CD4-positive, CD25-positive, alpha-beta regulatory T cell (primary cell): ENCODE data around the gene SPTBN4. TPM values are rescaled to one million over a fixed set of nuclear protein-coding genes. Genes with fewer than 3 reads are reported as not detected.
A peak's percentile ranks its signal among the peaks of the same experiment; 100 is the strongest.

Experiments used
- ATAC-seq, 2 donors: fragments of 150-1000 bp; cut with Tn5 transposase; one replicate each; pipeline ENCODE4 v1.10.0; 2021; ENCODE audit warnings: low read depth in 2 of 2, moderate number of reproducible peaks in 2 of 2, moderate library complexity in 1 of 2
- DNase-seq, 3 donors: peaks; one replicate each; pipeline versions ENCODE4 v3.0.0 to v3.0.0-alpha.2; 2012 to 2022; ENCODE audit warnings: mixed read lengths in 1 of 3
- H3K27ac ChIP-seq: one replicate; pipeline ENCODE4 v1.7.0; 2013; ENCODE audit warnings: mild to moderate bottlenecking, low read length; ENCODE audit not compliant: insufficient read depth, poor library complexity, severe bottlenecking
- H3K27me3 ChIP-seq: one replicate; pipeline ENCODE4 v1.7.0; 2013; ENCODE audit warnings: low read length; ENCODE audit not compliant: control insufficient read depth, insufficient read depth
- H3K36me3 ChIP-seq: one replicate; pipeline ENCODE4 v1.7.0; 2013; ENCODE audit warnings: mild to moderate bottlenecking, low read length, moderate library complexity; ENCODE audit not compliant: control insufficient read depth, insufficient read depth
- H3K4me1 ChIP-seq: 2 replicates; pipeline ENCODE4 v1.7.0; 2013; ENCODE audit warnings: mild to moderate bottlenecking, low read length; ENCODE audit not compliant: insufficient read depth, control insufficient read depth, poor library complexity, severe bottlenecking
- H3K4me3 ChIP-seq: one replicate; pipeline ENCODE4 v1.7.0; 2013; ENCODE audit warnings: low read depth, mild to moderate bottlenecking, low read length, moderate library complexity
- H3K9me3 ChIP-seq, 2 experiments: 1 replicate in 1 of 2; 2 replicates in 1 of 2; pipeline ENCODE4 v1.7.0; 2013; ENCODE audit warnings: low read length in 2 of 2, mild to moderate bottlenecking in 1 of 2, moderate library complexity in 1 of 2; ENCODE audit not compliant: control insufficient read depth in 2 of 2
- H3K27ac Mint-ChIP-seq, 3 donors: one replicate each; pipeline ENCODE4 v1.8.0; 2020 to 2022; ENCODE audit warnings: mild to moderate bottlenecking in 3 of 3, mixed read lengths in 3 of 3, moderate library complexity in 2 of 3
- H3K27me3 Mint-ChIP-seq: one replicate; pipeline ENCODE4 v1.8.0; 2022; ENCODE audit warnings: mild to moderate bottlenecking, mixed read lengths
- H3K36me3 Mint-ChIP-seq: one replicate; pipeline ENCODE4 v1.8.0; 2020; ENCODE audit warnings: mixed read lengths
- H3K4me1 Mint-ChIP-seq, 4 donors: one replicate each; pipeline ENCODE4 v1.8.0; 2020 to 2022; ENCODE audit warnings: mixed read lengths in 4 of 4, mild to moderate bottlenecking in 1 of 4
- H3K4me3 Mint-ChIP-seq, 4 donors: one replicate each; pipeline ENCODE4 v1.8.0; 2020 to 2022; ENCODE audit warnings: mild to moderate bottlenecking in 4 of 4, mixed read lengths in 4 of 4, moderate library complexity in 3 of 4
- H3K9me3 Mint-ChIP-seq, 7 donors: one replicate each; pipeline ENCODE4 v1.8.0; 2020 to 2022; ENCODE audit warnings: mixed read lengths in 7 of 7, mild to moderate bottlenecking in 3 of 7, moderate library complexity in 2 of 7
- polyA plus RNA-seq, 4 donors: library from polyadenylated mRNA; unstranded; fragments of 300-500 nt; fragmentation: Illumina TruSeq; gene quantifications; one replicate each; pipeline ENCODE4 v1.2.3, GENCODE V29; 2021
- total RNA-seq: library from RNA; stranded (reverse); gene quantifications from one replicate; pipeline ENCODE4 v1.2.3, GENCODE V29; 2022

Gene SPTBN4
- total and polyA plus RNA-seq, 5 donors from 2014 or later: not detected

DNA sequence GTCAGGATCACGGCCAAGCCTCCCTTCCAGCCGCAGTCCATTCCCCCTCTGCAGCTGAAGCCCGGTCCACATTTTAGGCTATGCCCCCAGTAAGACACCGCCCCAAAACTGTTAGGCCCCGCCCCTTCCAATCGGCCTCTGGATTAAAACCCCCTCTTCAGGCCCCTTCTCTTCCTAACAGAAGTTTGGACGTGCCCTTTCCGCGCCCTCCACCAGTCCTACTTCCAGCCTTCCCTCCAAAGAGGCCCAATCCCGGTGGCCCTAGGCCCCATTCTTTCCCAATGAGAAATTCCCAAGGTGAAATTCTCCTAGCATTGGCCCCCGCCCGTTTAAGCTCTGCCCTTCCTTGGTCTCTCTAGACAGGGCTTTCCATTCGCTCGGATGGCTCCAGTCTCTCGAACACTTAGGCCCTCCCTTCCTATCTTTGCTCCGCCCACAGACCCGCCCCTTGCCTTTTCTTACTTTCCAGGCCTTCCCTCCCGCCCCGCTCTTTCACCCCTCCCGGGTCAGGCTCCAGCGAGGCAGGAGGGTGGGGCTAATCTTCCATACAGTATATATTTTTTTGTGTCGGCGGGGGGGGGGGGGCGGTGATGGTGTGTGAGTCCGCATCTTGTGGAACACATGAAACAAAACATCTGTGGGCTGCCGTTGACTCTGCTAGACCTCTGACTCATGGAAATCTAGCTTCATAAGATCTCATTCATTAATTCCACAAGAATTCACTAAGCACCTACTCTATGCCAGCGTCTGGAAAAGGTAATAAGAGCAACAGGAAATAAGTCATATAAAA is 148.0 kb downstream of the SPTBN4 start:
- Mint-ChIP-seq H3K4me1 (peaks cover 8 to 58% (median 23%) of the 10 kb centered on the region in 4 donors), H3K9me3 (no peaks in the 10 kb centered on the region), H3K27me3 (no peaks in the 10 kb centered on the region), H3K4me3 (peak overlapping the region; percentile 89 to 99 (median 98)), H3K27ac (peak overlapping the region; percentile 94 to 97 (median 96)), H3K36me3 (peaks cover 13% of the 10 kb centered on the region)
- DNase-seq (peak; percentile 59 to 82 (median 75)), ATAC-seq (peak; percentile 3 to 9)
- H3K36me3 ChIP-seq: peaks cover 7% of the 10 kb centered on the region
- peaks cover 34% of the 10 kb centered on the region for H3K4me1 ChIP-seq
- peak overlapping the region; percentile 70 for H3K4me3 ChIP-seq
- H3K27me3 ChIP-seq: no peaks in the 10 kb centered on the region
- peak overlapping the region; percentile 74 for H3K27ac ChIP-seq
- no peaks in the 10 kb centered on the region for H3K9me3 ChIP-seq

DNA sequence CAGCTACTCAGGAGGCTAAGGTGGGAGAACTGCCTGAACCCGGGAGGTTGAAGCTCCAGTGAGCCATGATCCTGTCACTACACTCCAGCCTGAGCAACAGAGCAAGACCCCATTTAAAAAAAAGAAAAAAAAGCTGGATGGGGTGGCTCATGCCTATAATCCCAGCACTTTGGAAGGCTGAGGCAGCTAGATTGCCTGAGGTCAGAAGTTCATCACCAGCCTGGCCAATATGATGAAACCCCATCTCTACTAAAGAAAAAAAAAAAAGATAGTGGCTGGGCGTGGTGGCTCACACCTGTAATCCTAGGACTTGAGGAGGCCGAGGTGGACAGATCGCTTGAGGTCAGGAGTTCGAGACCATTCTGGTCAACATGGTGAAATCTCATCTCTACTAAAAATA is 149.4 kb downstream of the SPTBN4 start:
- Histone ChIP-seq H3K4me3 (no peak overlapping the region), H3K27ac (no peak overlapping the region), H3K4me1 (peaks cover 20% of the 10 kb centered on the region), H3K9me3 (no peaks in the 10 kb centered on the region), H3K27me3 (no peaks in the 10 kb centered on the region), H3K36me3 (peaks cover 12% of the 10 kb centered on the region)
- no peaks in the 10 kb centered on the region for H3K27me3 Mint-ChIP-seq
- DNase-seq (no peak), ATAC-seq (no peak)
- H3K27ac Mint-ChIP-seq: no peak overlapping the region
- H3K9me3 Mint-ChIP-seq: no peaks in the 10 kb centered on the region
- peaks cover 16% of the 10 kb centered on the region for H3K36me3 Mint-ChIP-seq
- H3K4me3 Mint-ChIP-seq: peak overlapping the region in 1 of 4 donors; percentile 55
- peaks cover 8 to 46% (median 17%) of the 10 kb centered on the region in 4 donors for H3K4me1 Mint-ChIP-seq

DNA sequence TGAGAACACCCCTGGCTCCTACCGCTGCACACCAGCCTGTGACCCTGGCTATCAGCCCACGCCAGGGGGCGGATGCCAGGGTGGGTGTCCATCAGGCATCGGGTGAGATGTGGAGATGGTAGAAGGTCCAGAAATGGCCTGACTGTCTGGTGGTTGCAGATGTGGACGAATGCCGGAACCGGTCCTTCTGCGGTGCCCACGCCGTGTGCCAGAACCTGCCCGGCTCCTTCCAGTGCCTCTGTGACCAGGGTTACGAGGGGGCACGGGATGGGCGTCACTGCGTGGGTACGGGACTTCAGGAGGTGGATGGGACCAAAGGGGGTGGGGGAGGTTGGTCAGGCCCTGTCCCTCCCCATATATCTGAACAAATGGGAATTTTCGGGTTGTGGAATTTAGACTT is 150.1 kb downstream of the SPTBN4 start:
- ATAC-seq: no peak
- H3K4me3 Mint-ChIP-seq: no peak overlapping the region
- peaks cover 8 to 42% (median 18%) of the 10 kb centered on the region in 4 donors for H3K4me1 Mint-ChIP-seq
- Histone ChIP-seq H3K4me3 (no peak overlapping the region), H3K4me1 (peaks cover 19% of the 10 kb centered on the region), H3K27me3 (no peaks in the 10 kb centered on the region), H3K9me3 (no peaks in the 10 kb centered on the region), H3K27ac (no peak overlapping the region), H3K36me3 (peaks cover 13% of the 10 kb centered on the region)
- no peak for DNase-seq
- no peak overlapping the region for H3K27ac Mint-ChIP-seq
- H3K9me3 Mint-ChIP-seq: no peaks in the 10 kb centered on the region
- H3K27me3 Mint-ChIP-seq: no peaks in the 10 kb centered on the region
- peaks cover 20% of the 10 kb centered on the region for H3K36me3 Mint-ChIP-seq

DNA sequence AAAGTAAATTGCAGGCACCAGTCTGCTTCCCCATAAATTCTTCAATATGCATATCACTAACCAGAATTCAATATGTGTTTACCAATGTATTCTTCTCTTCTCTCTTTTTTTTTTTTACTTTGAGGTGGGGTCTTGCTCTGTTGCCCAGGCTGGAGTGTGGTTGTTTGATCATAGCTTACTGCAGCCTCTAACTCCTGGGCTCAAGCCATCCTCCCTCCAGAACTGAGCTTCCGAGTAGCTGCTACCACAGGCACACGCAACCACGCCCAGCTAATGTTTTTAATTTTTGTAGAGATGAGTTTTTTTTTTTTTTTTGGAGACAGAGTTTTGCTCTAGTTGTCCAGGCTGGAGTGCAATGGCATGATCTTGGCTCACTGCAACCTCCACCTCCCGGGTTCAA is 151.2 kb downstream of the SPTBN4 start:
- H3K27me3 ChIP-seq: no peaks in the 10 kb centered on the region
- H3K4me1 ChIP-seq: peaks cover 17% of the 10 kb centered on the region
- peaks cover 8 to 32% (median 16%) of the 10 kb centered on the region in 4 donors for H3K4me1 Mint-ChIP-seq
- no peak overlapping the region for H3K4me3 ChIP-seq
- H3K9me3 ChIP-seq: no peaks in the 10 kb centered on the region
- no peak overlapping the region for H3K27ac ChIP-seq
- peak overlapping the region in 1 of 4 donors; percentile 24 for H3K4me3 Mint-ChIP-seq
- no peaks in the 10 kb centered on the region for H3K9me3 Mint-ChIP-seq
- peaks cover 15% of the 10 kb centered on the region for H3K36me3 ChIP-seq
- H3K36me3 Mint-ChIP-seq: peaks cover 20% of the 10 kb centered on the region
- no peaks in the 10 kb centered on the region for H3K27me3 Mint-ChIP-seq
- ATAC-seq: no peak
- no peak overlapping the region for H3K27ac Mint-ChIP-seq
- DNase-seq: no peak

DNA sequence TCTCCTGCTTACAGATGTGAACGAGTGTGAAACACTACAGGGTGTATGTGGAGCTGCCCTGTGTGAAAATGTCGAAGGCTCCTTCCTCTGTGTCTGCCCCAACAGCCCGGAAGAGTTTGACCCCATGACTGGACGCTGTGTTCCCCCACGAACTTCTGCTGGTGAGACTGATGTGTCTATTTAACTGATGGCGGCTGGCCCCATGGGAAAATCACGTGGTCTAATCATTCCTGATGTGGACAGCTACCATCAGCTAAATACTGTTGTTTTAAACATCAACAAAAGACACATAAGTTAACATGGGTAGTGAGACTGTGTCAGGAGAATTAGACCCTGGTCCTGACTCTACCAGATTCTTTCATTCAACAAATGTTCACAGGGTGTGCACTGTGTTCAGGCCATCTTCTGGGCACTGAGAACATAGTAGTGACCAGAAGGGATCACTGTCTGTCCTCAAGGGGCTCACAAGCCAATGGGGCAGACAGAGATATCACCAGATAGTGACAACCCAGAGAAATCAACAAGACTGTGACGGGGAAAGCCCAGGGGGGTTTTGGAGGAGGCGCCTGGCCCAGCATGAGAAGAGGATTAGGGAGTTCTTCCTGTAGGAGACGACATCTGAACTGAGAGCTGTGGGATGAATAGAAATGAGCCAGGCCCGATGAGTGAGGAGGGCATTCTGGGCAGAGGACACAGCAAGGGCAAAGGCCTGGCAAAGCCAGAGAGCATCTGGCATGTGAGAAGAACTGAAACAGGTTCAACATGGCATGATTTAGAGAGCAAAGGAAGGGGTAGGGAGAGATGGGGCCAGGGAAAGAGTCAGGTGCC is 152.7 kb downstream of the SPTBN4 start:
- ATAC-seq (no peak), DNase-seq (no peak)
- Mint-ChIP-seq H3K4me3 (peak overlapping the region in 1 of 4 donors; percentile 15), H3K4me1 (peaks cover 8 to 22% (median 12%) of the 10 kb centered on the region in 4 donors), H3K27ac (peak overlapping the region in 1 of 3 donors; percentile 47), H3K27me3 (no peaks in the 10 kb centered on the region), H3K9me3 (no peaks in the 10 kb centered on the region), H3K36me3 (peaks cover 23% of the 10 kb centered on the region)
- Histone ChIP-seq H3K27me3 (no peaks in the 10 kb centered on the region), H3K4me3 (no peak overlapping the region), H3K27ac (no peak overlapping the region), H3K36me3 (peaks cover 18% of the 10 kb centered on the region), H3K4me1 (peaks cover 4% of the 10 kb centered on the region), H3K9me3 (no peaks in the 10 kb centered on the region)

DNA sequence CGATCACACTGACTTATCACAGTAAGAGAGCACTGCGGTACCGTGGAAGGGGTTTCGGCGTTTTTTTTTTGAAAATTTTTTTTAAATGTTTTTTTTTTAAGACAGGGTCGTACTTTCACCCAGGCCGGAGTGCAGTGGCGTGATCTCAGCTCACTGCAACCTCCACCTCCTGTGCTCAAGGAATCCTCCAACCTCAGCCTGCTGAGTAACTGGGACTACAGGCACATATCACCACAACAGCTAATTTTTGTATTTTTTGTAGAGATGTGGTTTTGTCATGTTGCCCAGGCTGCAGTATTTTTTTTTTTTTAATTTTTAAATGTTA is 153.3 kb downstream of the SPTBN4 start:
- Histone ChIP-seq H3K4me1 (no peaks in the 10 kb centered on the region), H3K9me3 (no peaks in the 10 kb centered on the region), H3K36me3 (peaks cover 18% of the 10 kb centered on the region), H3K27ac (no peak overlapping the region), H3K27me3 (no peaks in the 10 kb centered on the region), H3K4me3 (no peak overlapping the region)
- Mint-ChIP-seq H3K9me3 (no peaks in the 10 kb centered on the region), H3K27me3 (no peaks in the 10 kb centered on the region), H3K4me1 (peaks cover 2 to 16% (median 7%) of the 10 kb centered on the region in 4 donors), H3K4me3 (no peak overlapping the region), H3K36me3 (peaks cover 28% of the 10 kb centered on the region), H3K27ac (no peak overlapping the region)
- no peak for DNase-seq
- no peak for ATAC-seq

DNA sequence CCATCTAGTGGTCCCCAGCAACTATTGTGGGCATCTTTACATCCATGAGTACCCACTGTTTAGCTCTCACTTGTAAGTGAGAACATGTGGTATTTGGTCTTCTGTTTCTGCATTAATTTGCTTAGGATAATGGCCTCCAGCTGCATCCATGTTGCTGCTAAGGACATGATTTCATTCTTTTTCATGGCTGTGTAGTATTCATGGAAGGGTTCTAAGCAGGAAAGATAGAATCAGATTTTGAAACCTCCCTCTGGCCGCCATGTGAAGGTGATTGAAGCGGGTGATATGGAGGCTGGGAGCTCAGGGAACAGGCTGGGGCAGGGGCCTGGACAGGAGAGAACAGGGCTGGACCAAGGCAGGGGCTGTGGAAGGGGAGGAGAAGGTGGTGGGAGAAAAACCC is 154.5 kb downstream of the SPTBN4 start:
- H3K9me3 Mint-ChIP-seq: no peaks in the 10 kb centered on the region
- no peak overlapping the region for H3K27ac ChIP-seq
- H3K4me1 Mint-ChIP-seq: peaks cover 0 to 7% (median 1%) of the 10 kb centered on the region in 4 donors
- H3K4me3 ChIP-seq: no peak overlapping the region
- H3K36me3 ChIP-seq: peaks cover 22% of the 10 kb centered on the region
- DNase-seq (no peak), ATAC-seq (no peak)
- H3K4me1 ChIP-seq: no peaks in the 10 kb centered on the region
- no peak overlapping the region for H3K27ac Mint-ChIP-seq
- no peaks in the 10 kb centered on the region for H3K27me3 Mint-ChIP-seq
- H3K27me3 ChIP-seq: no peaks in the 10 kb centered on the region
- no peaks in the 10 kb centered on the region for H3K9me3 ChIP-seq
- H3K4me3 Mint-ChIP-seq: no peak overlapping the region
- peaks cover 33% of the 10 kb centered on the region for H3K36me3 Mint-ChIP-seq
